ENCODE data around the gene NHEJ1. TPM values are rescaled to one million over a fixed set of nuclear protein-coding genes. Genes with fewer than 3 reads are reported as not detected.
A peak's percentile ranks its signal among the peaks of the same experiment; 100 is the strongest.

Gene NHEJ1
- polyA plus RNA-seq, 1 experiment, result 24.1 TPM

DNA sequence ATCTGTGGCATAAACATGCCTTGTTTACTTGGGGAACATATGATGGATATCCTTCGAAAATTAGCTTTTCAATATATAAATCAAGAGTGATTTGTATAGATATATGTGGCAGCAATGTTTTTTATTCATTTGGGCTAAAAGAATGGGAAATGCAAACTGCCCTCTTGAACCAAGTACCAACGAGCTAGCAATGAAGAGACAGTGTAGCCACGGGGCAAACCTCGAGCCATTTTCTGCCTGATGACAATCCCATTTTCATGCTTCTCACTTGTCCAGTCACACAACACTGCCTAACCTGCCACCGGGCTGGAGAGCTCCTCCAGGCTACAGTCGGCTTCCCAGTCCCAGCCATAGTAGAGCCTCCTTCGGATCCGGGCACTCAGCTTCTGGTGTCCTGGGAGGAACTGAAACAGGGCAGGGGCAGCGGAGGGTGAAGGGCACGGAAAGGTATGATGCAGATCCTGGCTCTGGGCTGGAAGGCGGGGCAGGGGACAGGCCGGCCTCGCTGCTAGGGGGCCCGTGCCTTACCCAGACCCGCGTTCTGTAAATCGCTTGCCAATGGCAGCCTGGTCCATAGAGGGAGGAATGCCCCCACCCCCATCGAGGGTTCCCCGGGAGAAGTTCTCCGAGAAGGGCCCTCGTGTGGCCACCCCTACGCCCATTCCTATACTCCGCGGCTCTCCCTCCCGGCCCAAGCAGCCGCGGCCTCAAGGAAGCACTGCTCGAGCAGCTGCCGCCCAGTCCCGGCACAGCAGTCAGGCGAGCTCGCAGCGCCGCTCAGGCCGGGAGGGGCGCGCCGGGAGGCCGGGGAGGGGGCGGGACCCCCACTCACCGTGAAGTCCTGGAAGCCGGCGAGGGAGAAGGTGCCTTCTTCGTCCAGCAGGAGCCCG, 15.6 kb upstream of the NHEJ1 start:
- Histone ChIP-seq H3K4me3 (ENCODE audit: low read depth, low read length) (peak overlapping the region; percentile 95), H3K27me3 (ENCODE audit: control insufficient read depth, insufficient read depth, low read length) (no peaks in the 10 kb centered on the region), H3K36me3 (ENCODE audit: control insufficient read depth, insufficient read depth, low read length) (peaks cover 35% of the 10 kb centered on the region)
- DNase-seq (ENCODE audit: low read depth), result no peak
- TF ChIP-seq, protein P1, sequence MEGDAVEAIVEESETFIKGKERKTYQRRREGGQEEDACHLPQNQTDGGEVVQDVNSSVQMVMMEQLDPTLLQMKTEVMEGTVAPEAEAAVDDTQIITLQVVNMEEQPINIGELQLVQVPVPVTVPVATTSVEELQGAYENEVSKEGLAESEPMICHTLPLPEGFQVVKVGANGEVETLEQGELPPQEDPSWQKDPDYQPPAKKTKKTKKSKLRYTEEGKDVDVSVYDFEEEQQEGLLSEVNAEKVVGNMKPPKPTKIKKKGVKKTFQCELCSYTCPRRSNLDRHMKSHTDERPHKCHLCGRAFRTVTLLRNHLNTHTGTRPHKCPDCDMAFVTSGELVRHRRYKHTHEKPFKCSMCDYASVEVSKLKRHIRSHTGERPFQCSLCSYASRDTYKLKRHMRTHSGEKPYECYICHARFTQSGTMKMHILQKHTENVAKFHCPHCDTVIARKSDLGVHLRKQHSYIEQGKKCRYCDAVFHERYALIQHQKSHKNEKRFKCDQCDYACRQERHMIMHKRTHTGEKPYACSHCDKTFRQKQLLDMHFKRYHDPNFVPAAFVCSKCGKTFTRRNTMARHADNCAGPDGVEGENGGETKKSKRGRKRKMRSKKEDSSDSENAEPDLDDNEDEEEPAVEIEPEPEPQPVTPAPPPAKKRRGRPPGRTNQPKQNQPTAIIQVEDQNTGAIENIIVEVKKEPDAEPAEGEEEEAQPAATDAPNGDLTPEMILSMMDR (IDR thresholded peaks at IDR 0.05; ENCODE audit: insufficient read depth, low read depth, low read length), result no peak; the same call in 1 of the 2 replicates
- CTCF ChIA-PET, result interaction anchor here (0.7 to 8.5 kb wide), 11 partner anchors 16 to 354 kb away, joined by 3 to 90 read pairs (median 4); partner anchors contain the start of genes ANKZF1, ATG9A and ZFAND2B
- POLR2A ChIA-PET, result interaction anchor here (0.5 to 0.6 kb wide), 2 partner anchors 12 to 30 kb away, joined by 3 to 4 read pairs; partner anchors contain the start of gene ZFAND2B

DNA sequence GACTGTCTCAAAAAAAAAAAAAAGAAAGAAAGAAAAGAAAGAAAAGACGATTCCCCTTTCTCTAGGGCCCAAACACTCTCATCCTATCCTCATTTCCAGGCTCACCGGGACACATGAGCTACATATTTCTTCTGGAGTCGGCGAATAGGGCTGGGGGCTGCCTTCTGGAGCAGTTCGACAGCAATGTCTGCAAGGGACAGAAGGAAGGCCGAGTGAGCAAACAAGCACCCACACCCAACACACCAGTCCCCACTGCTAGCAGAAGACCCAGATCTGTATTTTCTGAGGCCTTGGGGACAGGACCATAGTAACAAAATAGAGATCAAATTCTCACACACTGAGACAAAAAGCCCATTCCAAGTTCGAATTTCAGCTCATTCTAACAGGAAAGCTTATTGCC, 14.9 kb upstream of the NHEJ1 start:
- peak overlapping the region; percentile 95 for H3K4me3 ChIP-seq (ENCODE audit: low read depth, low read length)
- DNase-seq (ENCODE audit: low read depth), result no peak
- TF ChIP-seq, protein P1 (IDR thresholded peaks at IDR 0.05; ENCODE audit: insufficient read depth, low read depth, low read length), result no peak
- H3K36me3 ChIP-seq (ENCODE audit: control insufficient read depth, insufficient read depth, low read length), result peaks cover 29% of the 10 kb centered on the region
- CTCF ChIA-PET, result interaction anchor here (0.9 to 8.5 kb wide), 9 partner anchors 31 to 355 kb away, joined by 3 to 90 read pairs (median 5); partner anchors contain the start of genes ANKZF1, ATG9A and ZFAND2B
- POLR2A ChIA-PET, result no interaction called here
- H3K27me3 ChIP-seq (ENCODE audit: control insufficient read depth, insufficient read depth, low read length), result no peaks in the 10 kb centered on the region

GRCh38 chr2:219174801-219175200, 14.2 kb upstream of the NHEJ1 start:
- Histone ChIP-seq H3K36me3 (ENCODE audit: control insufficient read depth, insufficient read depth, low read length) (peaks cover 23% of the 10 kb centered on the region), H3K27me3 (ENCODE audit: control insufficient read depth, insufficient read depth, low read length) (no peaks in the 10 kb centered on the region), H3K4me3 (ENCODE audit: low read depth, low read length) (no peak overlapping the region)
- CTCF ChIA-PET, result interaction anchor here (0.6 to 8.5 kb wide), 4 partner anchors 18 to 125 kb away, joined by 4 to 90 read pairs (median 9); partner anchors contain the start of genes ANKZF1 and ATG9A
- no peak for DNase-seq (ENCODE audit: low read depth)
- POLR2A ChIA-PET, result no interaction called here
- TF ChIP-seq, protein P1 (IDR thresholded peaks at IDR 0.05; ENCODE audit: insufficient read depth, low read depth, low read length), result no peak

- no peak for DNase-seq (ENCODE audit: low read depth)
- H3K27me3 ChIP-seq (ENCODE audit: control insufficient read depth, insufficient read depth, low read length), result no peaks in the 10 kb centered on the region
- TF ChIP-seq, protein P1 (IDR thresholded peaks at IDR 0.05; ENCODE audit: insufficient read depth, low read depth, low read length), result no peak
- no peak overlapping the region for H3K4me3 ChIP-seq (ENCODE audit: low read depth, low read length)
- peaks cover 21% of the 10 kb centered on the region for H3K36me3 ChIP-seq (ENCODE audit: control insufficient read depth, insufficient read depth, low read length)
- POLR2A ChIA-PET, result no interaction called here
- CTCF ChIA-PET, result interaction anchor here (0.9 to 8.5 kb wide), 5 partner anchors 15 to 125 kb away, joined by 3 to 90 read pairs (median 5); partner anchors contain the start of gene ANKZF1
These were observed 13.5 kb upstream of the NHEJ1 start for GRCh38 chr2:219174146-219174545.

DNA sequence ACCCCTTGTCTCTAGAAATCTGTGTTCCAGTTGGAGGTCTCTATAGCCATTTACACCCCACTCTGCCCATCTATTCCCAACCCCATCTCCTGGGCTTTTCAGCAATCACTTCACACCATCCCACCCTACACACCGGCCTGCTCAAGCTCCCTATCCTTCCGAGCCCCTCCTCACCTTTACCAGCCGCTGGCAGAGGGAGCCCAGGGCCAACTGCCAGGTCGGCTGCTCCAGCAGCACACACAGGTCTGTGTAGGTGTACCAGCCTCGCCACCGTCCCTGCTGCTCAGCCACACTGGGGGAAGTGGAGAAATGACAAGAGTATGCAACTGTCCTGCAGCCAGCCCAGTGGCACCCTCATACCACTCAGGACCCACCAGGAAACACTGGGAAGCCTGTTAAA, 12.6 kb upstream of the NHEJ1 start:
- POLR2A ChIA-PET, result no interaction called here

More for the DNA sequence above, 12.6 kb upstream of the NHEJ1 start:
- TF ChIP-seq, protein P1 (IDR thresholded peaks at IDR 0.05; ENCODE audit: insufficient read depth, low read depth, low read length), result no peak
- Histone ChIP-seq H3K36me3 (ENCODE audit: control insufficient read depth, insufficient read depth, low read length) (peaks cover 21% of the 10 kb centered on the region), H3K4me3 (ENCODE audit: low read depth, low read length) (no peak overlapping the region), H3K27me3 (ENCODE audit: control insufficient read depth, insufficient read depth, low read length) (no peaks in the 10 kb centered on the region)
- DNase-seq (ENCODE audit: low read depth), result no peak
- CTCF ChIA-PET, result interaction anchor here (1.2 to 8.5 kb wide), 5 partner anchors 14 to 143 kb away, joined by 3 to 90 read pairs (median 3); partner anchors contain the start of gene ANKZF1
